HuH-7 (cell line): ENCODE results near the gene GPRIN3.

ENCODE experiments used
- DNase-seq: peaks from one replicate; pipeline ENCODE4 v3.0.0; 2011; ENCODE audit warnings: low spot score

GPRIN3 gene

DNA sequence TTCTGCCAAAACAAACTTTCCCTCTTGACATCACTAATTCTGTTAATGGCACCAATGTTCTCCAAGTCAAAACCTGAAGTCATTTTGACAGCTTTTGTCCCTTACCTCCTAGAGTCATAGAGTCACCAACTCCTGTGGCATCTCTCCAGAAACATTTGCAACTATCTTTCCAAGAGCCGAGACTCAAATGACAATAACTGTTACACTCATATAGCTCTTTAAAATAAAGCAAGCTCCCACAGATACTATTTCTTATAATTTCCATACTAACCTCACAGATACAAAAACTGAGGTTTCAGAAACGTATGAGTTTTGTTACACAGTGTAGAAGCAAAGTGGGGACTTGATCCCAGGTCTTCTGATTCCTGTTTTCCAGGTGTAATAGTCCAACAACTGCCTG is 18.3 kb downstream of the GPRIN3 start:
- no peak for DNase-seq

- DNase-seq: no peak
Observed at GRCh38 chr4:89288430-89288829, 19.2 kb downstream of the GPRIN3 start.

DNA sequence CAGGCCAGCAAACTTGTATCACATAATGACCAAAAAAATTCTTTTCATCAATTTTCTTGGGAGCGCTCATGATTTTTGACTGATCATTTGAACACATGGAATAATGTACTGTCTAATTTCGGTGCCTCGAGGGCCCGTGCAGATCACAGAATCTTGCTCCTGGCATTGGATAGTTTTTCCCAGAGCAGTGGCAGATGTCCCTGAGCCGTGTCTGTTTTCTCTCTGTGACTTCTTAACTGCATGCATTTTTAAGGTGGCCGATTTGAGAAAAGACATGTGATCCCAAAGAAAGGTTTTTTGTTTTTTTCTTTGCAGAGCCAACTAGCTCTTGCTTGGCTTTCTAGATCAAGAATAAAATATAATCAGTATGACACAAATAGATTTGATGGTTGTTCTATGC is 19.7 kb downstream of the GPRIN3 start:
- no peak for DNase-seq

GRCh38 chr4:89285745-89286144 is 21.9 kb downstream of the GPRIN3 start:
- DNase-seq: no peak

DNA sequence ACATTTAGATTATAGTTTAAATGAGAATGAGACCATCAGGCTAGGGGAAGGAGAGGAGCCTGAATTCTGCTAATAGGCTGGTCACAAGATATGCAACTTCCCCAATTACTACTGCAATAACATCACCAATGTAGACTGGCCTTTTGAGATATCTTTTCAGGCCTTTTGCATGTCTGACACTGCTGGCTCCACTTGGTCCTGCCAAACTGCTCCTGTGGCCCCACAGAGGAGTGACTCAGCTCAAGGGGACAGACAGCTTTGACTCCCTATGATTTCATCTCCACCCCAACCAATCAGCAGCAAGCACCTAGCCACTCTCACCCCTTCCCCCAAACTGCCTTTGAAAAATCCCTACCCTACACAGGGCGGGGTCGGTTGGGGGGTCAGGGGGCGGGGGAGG is 22.8 kb downstream of the GPRIN3 start:
- no peak for DNase-seq

GRCh38 chr4:89284020-89284424 is 23.6 kb downstream of the GPRIN3 start:
- DNase-seq: no peak

DNA sequence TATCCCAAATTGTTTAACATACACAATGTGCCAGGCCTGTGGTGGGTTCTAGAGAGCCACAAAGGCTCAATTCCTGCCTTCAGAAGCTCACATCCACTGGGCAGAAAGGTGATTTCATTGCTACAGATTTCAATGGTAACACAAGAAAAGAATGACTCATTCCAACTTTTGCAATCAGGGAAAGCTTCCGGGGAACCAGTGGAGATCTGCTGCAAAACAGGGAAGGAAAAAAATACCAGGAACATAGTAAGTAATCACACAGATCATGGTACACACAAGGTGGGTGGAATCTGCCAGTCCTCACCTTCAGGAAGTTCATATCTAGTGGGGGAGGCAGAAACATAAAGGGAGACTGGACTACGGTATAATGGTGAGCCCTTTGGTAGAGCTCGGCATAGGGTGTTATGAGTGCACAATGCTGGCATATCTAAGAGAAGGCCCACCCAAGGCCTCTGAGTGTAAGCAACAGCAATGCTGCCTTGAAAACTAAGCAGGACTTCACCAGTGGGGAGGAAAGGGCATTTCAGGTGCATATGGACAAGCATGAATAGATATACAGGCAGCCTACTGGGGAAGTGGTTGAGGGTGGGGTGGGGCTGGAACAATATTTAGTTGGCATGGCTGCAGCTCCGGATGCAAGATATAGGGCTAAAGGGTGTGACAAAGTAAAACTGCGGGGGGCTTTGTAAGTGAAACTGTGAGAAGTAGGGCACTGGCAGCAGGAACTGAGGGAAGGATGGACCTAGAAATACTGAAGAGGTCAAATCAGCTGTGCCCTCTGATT is 24.2 kb downstream of the GPRIN3 start:
- DNase-seq: no peak

DNA sequence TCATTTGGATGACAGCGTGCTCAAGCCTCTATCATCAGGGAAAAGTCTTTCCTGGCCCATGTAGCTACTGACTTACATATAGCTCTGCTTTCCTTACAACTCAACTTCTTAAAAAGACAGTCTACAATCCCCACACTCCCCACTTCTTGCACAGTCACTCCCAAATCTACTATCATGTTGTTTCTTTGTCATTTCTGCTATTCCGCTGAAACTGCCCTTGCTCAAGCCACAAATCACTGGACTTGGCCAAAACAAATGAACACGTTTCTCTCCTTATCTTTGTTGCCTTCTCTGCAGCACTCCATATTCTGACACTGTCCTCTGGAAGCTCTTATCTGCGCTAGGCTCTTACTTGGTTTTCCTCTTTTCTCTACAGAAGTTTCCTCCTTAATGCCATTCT is 28.2 kb downstream of the GPRIN3 start:
- no peak for DNase-seq

DNA sequence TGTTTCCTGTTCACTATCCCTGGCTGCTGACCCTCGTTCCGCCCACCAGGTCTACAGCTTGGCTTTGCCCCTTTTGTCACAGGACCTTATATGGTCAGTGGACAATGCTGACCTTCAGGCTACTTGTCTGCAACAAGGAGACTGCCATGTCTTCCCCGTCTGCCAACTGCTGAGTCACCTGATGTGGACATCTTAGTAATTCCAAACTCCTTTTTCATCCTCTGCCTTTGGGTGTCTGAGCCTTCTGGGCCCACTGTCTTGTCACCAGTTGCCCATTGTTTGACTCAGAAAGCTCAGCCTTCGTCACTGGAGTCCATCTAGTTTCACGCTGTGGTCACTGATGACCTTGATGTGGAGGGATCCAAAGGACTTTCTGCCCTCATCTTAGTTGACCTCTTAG is 30.2 kb downstream of the GPRIN3 start:
- no peak for DNase-seq

DNA sequence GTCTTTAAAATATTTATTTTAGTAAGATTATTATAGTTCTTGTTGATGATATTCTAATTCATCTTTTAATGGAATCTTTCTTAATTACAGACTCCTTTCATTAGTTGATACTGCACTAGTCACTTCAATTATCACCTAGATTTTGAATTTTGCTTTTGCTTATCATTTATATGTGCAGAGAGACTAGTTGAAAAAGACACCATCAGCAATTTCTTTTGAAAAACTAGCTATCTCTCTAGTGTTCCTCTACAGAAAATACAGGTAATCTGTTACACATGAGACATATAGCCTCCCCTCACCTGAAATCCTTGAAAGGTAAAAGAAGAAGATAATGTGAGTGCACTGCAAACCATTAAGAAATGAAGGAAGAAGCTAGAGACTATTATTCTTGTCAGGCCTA is 31.3 kb downstream of the GPRIN3 start:
- DNase-seq: no peak

- peak; percentile 19 for DNase-seq
Observed at GRCh38 chr4:89275587-89275986, 32.0 kb downstream of the GPRIN3 start.

GRCh38 chr4:89273741-89274141 is 33.9 kb downstream of the GPRIN3 start:
- DNase-seq: no peak

DNA sequence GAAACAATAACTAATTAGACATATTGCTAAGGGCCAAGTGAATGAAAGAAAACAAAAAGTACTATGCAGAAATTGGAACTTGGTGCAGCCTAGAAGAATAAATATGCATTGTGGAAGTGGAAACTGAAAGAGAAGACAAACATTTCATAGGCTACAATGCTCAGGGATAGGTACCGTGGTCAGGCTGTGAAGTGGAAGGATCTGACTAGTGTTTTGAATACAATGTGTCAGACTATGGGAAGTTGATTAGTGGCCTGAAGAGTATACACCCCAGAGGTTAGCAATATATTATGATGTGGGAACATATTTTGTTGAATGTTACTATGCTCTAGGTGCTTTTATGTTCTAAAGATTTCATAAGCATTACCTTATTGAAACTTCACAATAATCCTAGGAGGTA is 36.8 kb downstream of the GPRIN3 start:
- DNase-seq: no peak

DNA sequence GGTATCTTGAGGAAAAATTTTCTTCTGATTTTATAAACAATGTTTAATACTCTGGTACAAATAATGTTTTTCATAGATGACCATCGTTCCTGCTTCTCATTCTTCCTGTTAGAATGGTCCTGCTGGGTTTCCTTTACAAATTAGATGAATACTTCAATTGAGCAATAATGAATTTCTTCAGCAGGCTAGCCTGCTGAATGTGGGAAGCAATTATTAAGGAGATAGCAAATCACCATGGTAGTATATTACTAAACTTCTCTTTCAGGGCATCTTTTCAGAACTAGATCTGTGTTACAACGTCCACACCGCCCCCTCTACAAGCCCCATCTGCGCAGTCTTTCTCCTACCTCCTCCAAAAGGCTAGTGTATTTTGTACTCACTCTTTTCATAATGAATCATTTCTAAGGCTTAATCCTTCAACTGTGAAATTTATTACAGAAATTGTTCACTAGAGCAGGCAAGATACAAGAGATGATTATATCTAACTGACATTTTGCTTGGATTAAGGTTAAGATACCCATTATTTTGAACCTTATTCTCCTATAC is 38.4 kb downstream of the GPRIN3 start:
- no peak for DNase-seq

- no peak for DNase-seq
Observed at GRCh38 chr4:89268679-89269078, 38.9 kb downstream of the GPRIN3 start.

- DNase-seq: no peak
Observed at GRCh38 chr4:89267846-89268245, 39.8 kb downstream of the GPRIN3 start.

DNA sequence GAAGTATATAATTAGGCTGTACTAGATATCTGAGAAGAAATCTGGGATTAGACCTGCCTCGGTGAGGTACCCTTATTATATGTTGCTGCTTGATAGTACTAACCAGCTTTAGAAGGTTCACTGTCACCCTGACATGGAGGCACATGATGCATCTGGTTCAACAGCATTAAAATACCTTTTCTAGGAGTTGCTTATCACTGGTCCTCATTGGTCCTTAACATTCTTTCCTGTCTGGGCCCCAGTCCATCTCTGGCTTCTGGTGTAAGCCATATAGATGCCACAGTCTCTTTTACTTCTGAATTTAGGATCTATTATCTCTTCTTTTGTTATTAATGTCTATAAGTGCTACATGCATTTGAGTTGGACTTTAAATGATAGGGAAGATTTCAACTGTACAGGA is 40.2 kb downstream of the GPRIN3 start:
- DNase-seq: no peak

GRCh38 chr4:89266128-89266527 is 41.5 kb downstream of the GPRIN3 start:
- DNase-seq: no peak

GRCh38 chr4:89263265-89263664 is 44.3 kb downstream of the GPRIN3 start:
- DNase-seq: no peak

- no peak for DNase-seq
Observed at GRCh38 chr4:89259301-89260028, 48.1 kb downstream of the GPRIN3 start.

DNA sequence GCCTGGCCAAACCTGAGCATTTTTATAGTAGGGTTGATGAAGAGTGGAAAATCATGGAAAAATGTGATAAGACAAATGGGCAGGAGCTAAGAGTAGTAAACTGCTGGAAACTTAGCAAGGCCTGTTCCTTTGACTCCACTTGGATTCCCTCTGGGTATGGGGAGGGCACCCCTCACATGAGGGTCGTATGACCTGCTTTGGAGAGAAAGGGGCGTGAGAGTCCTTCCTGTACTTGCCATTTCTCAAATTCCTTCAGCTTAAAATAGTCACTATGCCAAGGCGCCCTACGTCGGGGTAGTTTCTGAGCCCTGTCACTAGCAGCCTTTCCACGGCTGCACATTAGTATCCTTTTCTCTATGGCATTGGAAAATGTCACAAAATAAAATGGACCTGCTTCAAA is 49.1 kb downstream of the GPRIN3 start:
- no peak for DNase-seq

GRCh38 chr4:89257376-89257775 is 50.2 kb downstream of the GPRIN3 start:
- DNase-seq: no peak

DNA sequence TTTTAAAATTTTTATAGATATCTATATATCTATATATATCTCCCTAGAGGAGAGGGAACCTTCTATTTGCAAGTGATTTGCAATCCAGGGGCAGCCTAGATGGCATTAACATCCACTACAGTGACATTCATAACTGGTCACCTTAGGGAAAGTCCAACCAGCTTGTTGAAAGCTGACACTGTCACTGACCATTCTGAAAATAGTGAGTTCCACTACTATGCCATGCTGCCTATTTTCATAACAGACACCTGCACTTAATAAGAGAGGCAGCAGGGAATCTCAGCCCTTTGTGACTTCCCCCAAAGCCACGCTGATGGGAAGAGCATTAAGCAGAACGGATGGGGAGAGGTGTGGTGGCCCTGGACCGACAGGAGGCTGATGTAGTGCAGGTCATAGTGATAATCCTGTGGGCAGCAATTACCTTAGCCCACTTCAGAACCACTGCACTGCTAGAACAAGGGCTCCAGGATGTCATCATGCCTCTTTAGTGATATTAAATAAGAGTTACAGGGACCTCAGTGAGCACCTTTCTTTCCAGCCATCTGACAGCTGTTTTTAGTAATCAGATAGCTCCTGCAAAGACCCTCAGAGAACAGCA is 51.3 kb downstream of the GPRIN3 start:
- no peak for DNase-seq
